Measurements from ENCODE around the gene TMEM184C. TPM values are rescaled to one million over a fixed set of nuclear protein-coding genes. Genes with fewer than 3 reads are reported as not detected.

The TMEM184C gene
- total RNA-seq, 2 donors from 2014 or later = 15.8 to 20.8 TPM

GRCh38 chr4:147638365-147638764 is 21.2 kb downstream of the TMEM184C start:
- H3K4me3 ChIP-seq = no peak overlapping the region
- peaks cover 0 to 13% of the 10 kb centered on the region in 2 donors for H3K36me3 ChIP-seq (replicated peaks in 1 of 2; ENCODE audit: insufficient read depth in 1 of 2, low read depth in 2 of 2)
- H3K27ac ChIP-seq = no peak overlapping the region
- no peaks in the 10 kb centered on the region for H3K9me3 ChIP-seq
- DNase-seq (no peak), ATAC-seq (no peak)
- no peaks in the 10 kb centered on the region for H3K27me3 ChIP-seq
- intact Hi-C loops (cut with DNase I) = no loop called here
- TF ChIP-seq POLR2A (IDR thresholded peaks at IDR 0.05) (no peak), CTCF (IDR thresholded peaks at IDR 0.05) (no peak)
- no peaks in the 10 kb centered on the region for H3K4me1 ChIP-seq
- WGBS, 2 donors = 59 to 80% methylated on average over 1 of the region's 1 CpG

DNA sequence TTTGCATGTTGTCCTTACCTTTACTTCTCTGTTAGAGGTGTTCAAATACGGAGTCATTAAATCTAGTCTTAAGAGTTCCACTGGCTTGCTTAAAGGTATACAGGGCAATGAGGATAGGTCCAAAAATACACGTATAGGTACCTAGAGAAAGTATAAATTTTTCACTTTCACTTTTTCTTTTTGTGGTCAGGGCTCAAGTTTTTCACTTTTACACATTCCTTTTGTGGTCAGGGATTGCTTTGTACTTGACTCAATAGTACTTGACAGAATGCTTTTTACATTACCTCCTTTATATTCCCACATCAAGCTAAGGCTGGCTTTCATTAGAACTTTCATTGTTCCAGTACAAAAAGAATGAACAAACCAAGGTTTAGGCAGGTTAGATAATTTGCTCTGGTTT is 21.7 kb downstream of the TMEM184C start:
- no peaks in the 10 kb centered on the region for H3K27me3 ChIP-seq
- H3K9me3 ChIP-seq = no peaks in the 10 kb centered on the region
- DNase-seq (no peak), ATAC-seq (no peak)
- intact Hi-C loops (cut with DNase I) = no loop called here
- whole genome bisulfite sequencing, 2 donors = 83 to 84% methylated on average over 2 of the region's 2 CpGs
- TF ChIP-seq CTCF (IDR thresholded peaks at IDR 0.05) (no peak), POLR2A (IDR thresholded peaks at IDR 0.05) (no peak)
- no peak overlapping the region for H3K4me3 ChIP-seq
- H3K27ac ChIP-seq = no peak overlapping the region
- peaks cover 0 to 10% of the 10 kb centered on the region in 2 donors for H3K36me3 ChIP-seq (replicated peaks in 1 of 2; ENCODE audit: insufficient read depth in 1 of 2, low read depth in 2 of 2)
- H3K4me1 ChIP-seq = no peaks in the 10 kb centered on the region

DNA sequence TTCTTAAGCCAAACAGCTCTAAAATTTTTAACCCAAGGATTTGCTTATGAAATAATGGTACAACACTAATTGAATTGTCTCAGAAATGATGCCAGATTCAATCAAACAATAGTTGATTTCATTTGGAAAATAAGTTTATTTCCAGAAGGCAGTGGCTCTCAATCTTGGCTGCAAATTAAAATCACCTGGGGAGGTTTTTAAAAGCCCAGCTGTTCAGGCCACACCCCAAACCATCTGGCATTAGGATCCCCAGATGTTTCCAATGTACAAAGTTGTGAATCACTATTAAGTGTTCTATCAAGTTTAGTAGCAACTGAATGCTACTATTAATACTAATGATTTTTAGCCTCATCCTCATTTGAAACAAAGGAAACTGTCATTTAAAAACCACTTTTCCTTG is 22.2 kb downstream of the TMEM184C start:
- Histone ChIP-seq H3K9me3 (no peaks in the 10 kb centered on the region), H3K36me3 (replicated peaks in 1 of 2; ENCODE audit: insufficient read depth in 1 of 2, low read depth in 2 of 2) (peaks cover 0 to 6% of the 10 kb centered on the region in 2 donors), H3K4me1 (peaks cover 1% of the 10 kb centered on the region)

GRCh38 chr4:147640331-147640730 is 23.1 kb downstream of the TMEM184C start:
- DNase-seq (no peak), ATAC-seq (no peak)
- Histone ChIP-seq H3K27ac (no peak overlapping the region), H3K9me3 (no peaks in the 10 kb centered on the region), H3K27me3 (no peaks in the 10 kb centered on the region), H3K4me1 (peaks cover 6% of the 10 kb centered on the region), H3K4me3 (no peak overlapping the region), H3K36me3 (replicated peaks in 1 of 2; ENCODE audit: insufficient read depth in 1 of 2, low read depth in 2 of 2) (peaks cover 0 to 3% of the 10 kb centered on the region in 2 donors)
- WGBS, 2 donors = 94 to 100% methylated on average over 1 of the region's 1 CpG
- intact Hi-C loops (cut with DNase I) = no loop called here
- TF ChIP-seq CTCF (IDR thresholded peaks at IDR 0.05) = no peak
- no peak for TF ChIP-seq POLR2A (IDR thresholded peaks at IDR 0.05)

More for the DNA sequence above, 22.2 kb downstream of the TMEM184C start:
- no peak for TF ChIP-seq POLR2A (IDR thresholded peaks at IDR 0.05)
- TF ChIP-seq CTCF (IDR thresholded peaks at IDR 0.05) = no peak
- no peak overlapping the region for H3K4me3 ChIP-seq
- ATAC-seq = no peak
- intact Hi-C loops (cut with DNase I) = no loop called here
- no peaks in the 10 kb centered on the region for H3K27me3 ChIP-seq
- no peak for DNase-seq
- no peak overlapping the region for H3K27ac ChIP-seq

- intact Hi-C loops (cut with DNase I) = no loop called here
- Histone ChIP-seq H3K4me3 (no peak overlapping the region), H3K9me3 (no peaks in the 10 kb centered on the region), H3K27me3 (no peaks in the 10 kb centered on the region), H3K4me1 (peaks cover 11% of the 10 kb centered on the region), H3K27ac (no peak overlapping the region), H3K36me3 (replicated peaks in 1 of 2; ENCODE audit: insufficient read depth in 1 of 2, low read depth in 2 of 2) (peaks cover 0 to 5% of the 10 kb centered on the region in 2 donors)
- 100% methylated on average over 1 of the region's 1 CpG for WGBS, 2 donors
- DNase-seq (no peak), ATAC-seq (no peak)
- no peak for TF ChIP-seq CTCF (IDR thresholded peaks at IDR 0.05)
Measured at GRCh38 chr4:147643616-147644015, 26.4 kb downstream of the TMEM184C start.

Data from body of pancreas (tissue), 4 donors.